HG02870 (cell line): Measurements from ENCODE around the gene SEMA3C.

Experiments used
- ATAC-seq: cut with Tn5 transposase; IDR thresholded peaks from one replicate; pipeline ENCODE4 v1.9.1; 2021; ENCODE audit warnings: mild to moderate bottlenecking, moderate library complexity; ENCODE audit not compliant: unreplicated experiment

Gene SEMA3C

GRCh38 chr7:80829527-80829926 lies 89.3 kb downstream of the SEMA3C start:
- ATAC-seq = no peak

GRCh38 chr7:80827239-80827633 lies 91.6 kb downstream of the SEMA3C start:
- ATAC-seq = no peak

GRCh38 chr7:80826520-80827238 lies 92.2 kb downstream of the SEMA3C start:
- ATAC-seq = no peak

- no peak for ATAC-seq
These were observed 93.4 kb downstream of the SEMA3C start for GRCh38 chr7:80825499-80825898.

GRCh38 chr7:80824253-80824652 lies 94.6 kb downstream of the SEMA3C start:
- no peak for ATAC-seq

GRCh38 chr7:80823057-80823456 lies 95.8 kb downstream of the SEMA3C start:
- no peak for ATAC-seq

GRCh38 chr7:80821771-80822319 lies 97.0 kb downstream of the SEMA3C start:
- ATAC-seq = no peak

GRCh38 chr7:80819503-80819902 lies 99.3 kb downstream of the SEMA3C start:
- no peak for ATAC-seq

GRCh38 chr7:80818181-80818580 lies 100.7 kb downstream of the SEMA3C start:
- ATAC-seq = no peak

GRCh38 chr7:80816806-80817205 lies 102.0 kb downstream of the SEMA3C start:
- ATAC-seq = no peak

- no peak for ATAC-seq
These were observed 103.1 kb downstream of the SEMA3C start for GRCh38 chr7:80815733-80816132.

- ATAC-seq = no peak
These were observed 109.3 kb downstream of the SEMA3C start for GRCh38 chr7:80809545-80809944.

GRCh38 chr7:80807166-80807900 lies 111.5 kb downstream of the SEMA3C start:
- no peak for ATAC-seq

GRCh38 chr7:80806663-80807062 lies 112.2 kb downstream of the SEMA3C start:
- ATAC-seq = no peak

GRCh38 chr7:80804589-80804988 lies 114.3 kb downstream of the SEMA3C start:
- no peak for ATAC-seq

GRCh38 chr7:80802527-80802926 lies 116.3 kb downstream of the SEMA3C start:
- no peak for ATAC-seq

GRCh38 chr7:80794631-80795573 lies 123.9 kb downstream of the SEMA3C start:
- ATAC-seq = no peak

GRCh38 chr7:80791509-80791929 lies 127.3 kb downstream of the SEMA3C start:
- no peak for ATAC-seq

GRCh38 chr7:80790877-80791276 lies 128.0 kb downstream of the SEMA3C start:
- no peak for ATAC-seq

- ATAC-seq = no peak
These were observed 131.1 kb downstream of the SEMA3C start for GRCh38 chr7:80787721-80788120.

- ATAC-seq = no peak
These were observed 132.8 kb downstream of the SEMA3C start for GRCh38 chr7:80785961-80786536.
